ENCODE measurements around the gene LCLAT1. TPM values are rescaled to one million over a fixed set of nuclear protein-coding genes. Genes with fewer than 3 reads are reported as not detected.

LCLAT1 gene
- polyA plus RNA-seq, 1 experiment, result 25.2 TPM

- TF ChIP-seq CTCF (IDR thresholded peaks at IDR 0.05; ENCODE audit: low read depth, low read length), result no peak
- H3K27me3 ChIP-seq (ENCODE audit: control insufficient read depth, insufficient read depth, low read length), result no peaks in the 10 kb centered on the region
- no peak overlapping the region for H3K27ac ChIP-seq (ENCODE audit: low read depth, low read length)
- CTCF ChIA-PET, result no interaction called here
- H3K4me3 ChIP-seq (ENCODE audit: low read depth, low read length), result no peak overlapping the region
- no peaks in the 10 kb centered on the region for H3K9me3 ChIP-seq (ENCODE audit: control insufficient read depth, insufficient read depth, low read length)
- DNase-seq (ENCODE audit: low read depth, low spot score), result no peak
- POLR2A ChIA-PET, result no interaction called here
Measured at GRCh38 chr2:30545875-30546274, 98.8 kb downstream of the LCLAT1 start.

GRCh38 chr2:30548386-30548785 is 101.3 kb downstream of the LCLAT1 start:
- no peak overlapping the region for H3K4me3 ChIP-seq (ENCODE audit: low read depth, low read length)
- H3K9me3 ChIP-seq (ENCODE audit: control insufficient read depth, insufficient read depth, low read length), result no peaks in the 10 kb centered on the region
- ChIA-PET CTCF (interaction anchor here (1.6 to 2.2 kb wide), 2 partner anchors 163 to 340 kb away, joined by 3 to 10 read pairs; no protein-coding TSS in a partner anchor), POLR2A (no interaction called here)
- no peak for DNase-seq (ENCODE audit: low read depth, low spot score)
- no peak overlapping the region for H3K27ac ChIP-seq (ENCODE audit: low read depth, low read length)
- no peaks in the 10 kb centered on the region for H3K27me3 ChIP-seq (ENCODE audit: control insufficient read depth, insufficient read depth, low read length)
- no peak for TF ChIP-seq CTCF (IDR thresholded peaks at IDR 0.05; ENCODE audit: low read depth, low read length)

GRCh38 chr2:30549096-30549495 is 102.0 kb downstream of the LCLAT1 start:
- Histone ChIP-seq H3K4me3 (ENCODE audit: low read depth, low read length) (no peak overlapping the region), H3K9me3 (ENCODE audit: control insufficient read depth, insufficient read depth, low read length) (no peaks in the 10 kb centered on the region), H3K27me3 (ENCODE audit: control insufficient read depth, insufficient read depth, low read length) (no peaks in the 10 kb centered on the region), H3K27ac (ENCODE audit: low read depth, low read length) (no peak overlapping the region)
- ChIA-PET POLR2A (no interaction called here), CTCF (interaction anchor here (1.6 to 2.2 kb wide), 2 partner anchors 162 to 341 kb away, joined by 3 to 10 read pairs; no protein-coding TSS in a partner anchor)
- no peak for TF ChIP-seq CTCF (IDR thresholded peaks at IDR 0.05; ENCODE audit: low read depth, low read length)
- no peak for DNase-seq (ENCODE audit: low read depth, low spot score)

- ChIA-PET CTCF (interaction anchor here (0.7 kb wide), 1 partner anchor 17 kb away, joined by 3 read pairs; no protein-coding TSS in a partner anchor), POLR2A (no interaction called here)
- no peak for DNase-seq (ENCODE audit: low read depth, low spot score)
- Histone ChIP-seq H3K27me3 (ENCODE audit: control insufficient read depth, insufficient read depth, low read length) (no peaks in the 10 kb centered on the region), H3K27ac (ENCODE audit: low read depth, low read length) (no peak overlapping the region), H3K4me3 (ENCODE audit: low read depth, low read length) (no peak overlapping the region), H3K9me3 (ENCODE audit: control insufficient read depth, insufficient read depth, low read length) (no peaks in the 10 kb centered on the region)
- no peak for TF ChIP-seq CTCF (IDR thresholded peaks at IDR 0.05; ENCODE audit: low read depth, low read length)
Measured at GRCh38 chr2:30559544-30560275, 112.7 kb downstream of the LCLAT1 start.

- Histone ChIP-seq H3K9me3 (ENCODE audit: control insufficient read depth, insufficient read depth, low read length) (no peaks in the 10 kb centered on the region), H3K4me3 (ENCODE audit: low read depth, low read length) (no peak overlapping the region), H3K27ac (ENCODE audit: low read depth, low read length) (no peak overlapping the region), H3K27me3 (ENCODE audit: control insufficient read depth, insufficient read depth, low read length) (no peaks in the 10 kb centered on the region)
- no peak for DNase-seq (ENCODE audit: low read depth, low spot score)
- CTCF ChIA-PET, result no interaction called here
- no peak for TF ChIP-seq CTCF (IDR thresholded peaks at IDR 0.05; ENCODE audit: low read depth, low read length)
- POLR2A ChIA-PET, result no interaction called here
Measured at GRCh38 chr2:30561349-30561748, 114.3 kb downstream of the LCLAT1 start.
